NCI-H1417 treated with DMSO at 0.1 percent for 48 hours (cell line): ENCODE results near the gene GMPR2.

Source experiments
- DNase-seq: peaks from one replicate; lab custom pipeline; 2025; lab: John Stamatoyannopoulos, UW

Gene GMPR2

DNA sequence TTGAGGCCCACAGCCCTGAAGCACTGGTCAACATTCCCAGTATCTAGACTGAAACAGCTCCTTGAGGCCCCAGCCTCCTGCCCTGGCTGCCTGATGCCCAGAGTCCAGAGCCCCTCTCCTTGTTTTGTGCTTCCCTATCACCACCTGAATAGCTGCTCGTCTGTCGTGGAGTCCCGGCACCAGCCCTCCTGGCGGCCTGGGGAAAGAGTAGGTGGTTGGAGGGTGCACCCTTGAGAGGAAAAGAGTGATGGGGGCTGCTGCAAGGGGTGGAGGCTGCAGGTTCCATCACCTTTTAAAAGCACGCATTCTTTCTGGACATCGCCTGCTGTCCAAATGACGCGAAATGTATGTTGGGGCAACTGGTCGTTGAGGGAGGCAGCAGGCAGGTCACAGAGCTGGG, 35.5 kb downstream of the GMPR2 start:
- DNase-seq = no peak

DNA sequence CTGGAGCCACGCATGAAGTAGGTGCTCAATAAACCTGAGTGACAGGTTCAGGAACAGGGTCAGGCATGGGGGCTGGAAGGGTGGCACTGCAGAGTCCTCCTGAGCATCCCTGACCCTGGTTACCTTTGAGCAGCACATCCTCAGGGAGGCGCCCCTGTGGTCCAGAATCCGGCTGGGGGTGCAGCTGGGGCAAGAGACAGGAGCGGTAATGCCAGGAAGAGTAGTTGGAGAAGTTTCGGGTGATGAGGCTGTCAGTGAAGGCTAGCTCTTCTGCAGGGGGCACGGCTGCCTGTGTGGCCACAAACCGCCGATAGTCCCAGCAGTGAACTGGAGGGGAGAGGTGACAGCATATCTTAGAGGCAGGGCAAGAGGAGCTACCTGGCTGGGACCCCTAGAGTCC, 36.6 kb downstream of the GMPR2 start:
- no peak for DNase-seq

DNA sequence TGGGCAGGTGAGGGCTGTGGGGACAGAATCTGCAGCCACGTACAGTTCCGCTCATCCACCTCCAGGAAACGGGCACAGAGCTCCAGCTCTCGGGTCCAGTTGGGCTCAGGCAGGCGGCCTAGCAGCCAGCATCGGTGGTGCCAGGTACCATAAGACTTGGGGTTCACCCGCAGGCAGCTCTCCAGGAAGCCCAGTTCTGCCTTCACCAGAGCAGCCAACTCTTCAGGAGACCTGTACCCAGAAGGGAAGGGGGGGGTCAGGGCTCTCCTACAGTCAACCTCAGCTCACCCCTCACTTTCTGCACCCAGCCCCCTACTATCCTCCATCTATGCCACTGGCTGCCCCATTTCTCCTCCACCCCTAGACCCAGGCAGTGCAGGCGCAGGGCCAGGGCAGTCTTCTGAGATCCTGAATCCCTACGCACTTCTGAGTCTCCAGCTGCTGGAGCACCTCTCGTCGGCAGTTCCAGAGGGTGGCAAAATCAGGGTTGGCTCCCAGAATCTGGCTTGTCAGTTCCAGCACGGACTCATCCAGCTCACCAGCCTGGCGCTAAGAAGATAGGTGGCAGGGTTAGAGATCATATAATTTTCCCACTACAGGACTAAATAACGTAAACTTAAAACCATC, 37.3 kb downstream of the GMPR2 start:
- DNase-seq = no peak

DNA sequence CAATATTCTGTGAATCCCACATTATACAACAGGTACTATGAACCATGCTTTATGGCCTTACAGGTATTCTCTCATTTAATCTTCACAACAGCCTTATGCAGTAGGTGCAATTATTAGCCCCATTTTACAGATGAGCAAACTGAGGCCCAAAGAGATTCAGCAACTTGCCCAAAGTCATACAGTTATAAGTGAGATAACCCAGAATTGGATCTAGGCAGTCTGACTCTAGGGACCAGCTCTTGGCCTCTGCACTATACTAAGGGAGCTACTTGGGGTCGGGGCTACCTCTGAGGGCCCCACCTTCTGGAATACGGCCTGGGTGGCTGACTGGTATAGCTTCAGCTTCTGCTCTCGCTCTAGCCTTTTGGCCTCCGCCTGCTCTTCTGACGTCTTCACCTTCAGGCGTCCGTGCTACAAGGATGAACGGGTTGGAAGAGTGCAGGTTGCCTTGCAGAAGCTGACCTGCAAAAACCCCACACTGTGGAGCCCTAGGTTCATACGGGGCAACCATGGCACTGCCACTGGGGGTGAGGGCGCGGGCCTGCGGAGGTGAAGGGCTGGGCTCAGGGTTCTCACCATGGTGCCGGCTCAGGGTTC, 37.9 kb downstream of the GMPR2 start:
- no peak for DNase-seq

DNA sequence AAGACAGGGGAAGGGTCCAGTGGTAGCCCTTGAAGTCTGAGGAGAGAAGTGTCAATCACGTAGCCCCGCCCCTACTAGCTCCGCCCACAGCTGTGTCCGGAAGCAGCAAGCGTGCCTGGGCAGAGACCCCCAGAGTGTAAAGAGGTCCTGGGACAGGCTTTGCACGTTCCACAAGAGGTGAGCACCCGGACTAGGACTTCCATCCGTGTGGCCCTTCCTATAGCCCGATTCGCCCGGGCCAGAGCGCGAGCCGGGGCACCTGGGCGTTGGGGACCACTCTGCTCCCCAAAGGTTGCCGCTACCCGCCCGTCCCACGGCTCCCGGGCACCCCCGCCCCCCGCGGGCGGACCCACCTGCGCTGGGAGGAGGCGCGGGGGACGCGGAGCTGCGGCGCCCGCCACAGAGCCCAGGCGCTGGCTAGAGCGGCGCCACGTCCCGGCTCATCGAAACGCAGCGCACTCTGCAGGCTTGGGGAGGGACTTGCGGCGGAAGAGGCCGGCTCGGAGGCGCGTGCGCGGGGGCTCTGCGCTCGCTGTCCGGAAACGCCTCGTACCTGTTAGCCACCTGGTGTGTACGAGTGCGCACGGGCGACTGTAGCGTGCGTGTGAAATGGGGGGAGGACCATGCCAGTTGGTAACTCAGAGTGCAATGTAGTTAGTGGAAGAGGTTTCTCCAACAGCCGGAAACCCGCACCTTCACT, 38.6 kb downstream of the GMPR2 start, which contains the start of gene RABGGTA:
Gene RABGGTA (minus strand): TSS at position 464 of the 700 bp plus-strand sequence. CDS start 482 bp downstream, outside the sequence.
- peak; percentile 51 for DNase-seq

DNA sequence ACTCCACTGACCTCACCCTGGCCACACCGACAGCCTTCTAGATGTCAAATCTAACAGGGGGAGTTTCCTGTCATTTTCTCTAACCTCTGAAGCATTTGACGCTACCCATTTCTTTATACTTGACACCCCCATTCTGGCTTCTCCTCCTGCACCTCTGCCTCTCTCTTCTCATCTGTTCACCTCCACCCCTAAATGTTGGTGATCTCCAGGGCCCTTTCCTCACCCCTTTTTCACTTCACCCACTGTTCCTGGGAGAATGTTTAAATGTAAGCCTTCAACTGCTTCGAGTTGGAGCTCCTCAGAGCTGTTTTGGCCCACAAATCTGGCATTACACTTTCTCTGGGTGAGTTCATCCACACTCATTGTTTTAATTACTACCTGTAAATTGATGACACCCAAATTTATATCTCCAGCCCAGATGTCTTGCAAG, 39.1 kb downstream of the GMPR2 start:
- DNase-seq = no peak

DNA sequence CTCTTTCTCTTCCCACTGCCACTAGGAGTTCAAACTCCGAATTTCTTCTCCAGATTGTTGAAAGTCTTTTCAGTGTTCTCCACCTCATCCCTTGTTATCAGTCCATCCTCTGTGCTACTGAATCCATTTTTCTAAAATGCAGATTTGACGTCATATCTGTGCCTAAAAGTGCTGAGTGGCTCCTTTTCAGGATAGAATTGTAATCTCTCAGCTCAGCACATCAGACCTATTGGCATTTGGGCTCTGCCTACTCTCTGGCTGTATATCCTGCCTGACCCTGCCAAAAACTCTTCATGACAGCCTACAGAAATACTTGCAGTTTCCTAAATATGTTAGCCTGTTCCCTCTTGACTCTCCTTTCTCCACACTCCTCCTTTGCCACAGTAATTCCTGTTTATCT, 39.7 kb downstream of the GMPR2 start:
- no peak for DNase-seq

DNA sequence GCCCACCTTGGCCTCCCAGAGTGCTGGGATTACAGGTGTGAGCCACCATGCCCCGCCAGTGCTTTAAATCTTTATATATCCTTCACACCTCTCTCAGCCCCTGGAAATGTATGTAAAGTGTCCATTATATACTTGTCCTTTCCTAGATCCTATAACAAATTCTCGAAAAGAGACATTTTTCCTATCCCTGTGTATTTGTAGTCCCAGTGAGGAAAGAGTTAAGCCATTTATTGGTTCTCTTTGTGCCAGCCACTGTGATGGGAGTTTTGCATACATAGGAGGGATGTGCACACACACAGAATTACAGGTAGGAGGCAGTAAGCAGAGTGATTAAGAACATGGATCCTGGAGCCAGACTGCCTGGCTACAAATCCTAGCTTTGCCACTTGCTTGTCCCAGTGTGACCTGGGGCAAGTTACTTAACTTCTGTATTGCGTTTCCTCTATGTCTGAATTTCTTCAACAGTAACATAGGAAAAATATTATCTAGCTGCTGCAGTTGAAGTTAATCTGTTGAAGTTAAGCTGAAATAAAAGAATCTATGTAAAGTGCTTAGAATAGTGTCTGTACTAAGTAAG, 40.8 kb downstream of the GMPR2 start:
- DNase-seq = no peak

DNA sequence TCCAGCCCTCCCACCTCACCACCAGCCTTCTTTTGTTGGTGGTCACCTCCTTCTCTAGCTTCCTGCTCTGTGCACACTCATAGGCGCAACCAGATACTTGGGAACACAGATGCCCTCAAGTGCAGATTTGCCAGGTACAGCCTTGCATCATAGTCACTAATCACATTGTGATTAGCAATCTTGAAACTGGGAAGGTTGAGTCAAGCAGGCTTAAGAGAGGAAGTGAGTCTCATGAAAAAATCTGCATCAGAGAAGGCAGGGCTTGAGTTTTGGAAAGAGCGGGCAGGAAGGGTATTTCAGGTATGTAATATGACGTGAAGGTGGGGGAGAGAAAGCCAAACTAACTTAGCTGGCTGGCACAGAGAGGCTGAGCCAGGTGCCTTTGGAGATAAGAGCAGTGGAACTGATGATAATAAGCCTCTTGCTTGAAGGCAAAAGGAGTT, 41.4 kb downstream of the GMPR2 start:
- DNase-seq = no peak

DNA sequence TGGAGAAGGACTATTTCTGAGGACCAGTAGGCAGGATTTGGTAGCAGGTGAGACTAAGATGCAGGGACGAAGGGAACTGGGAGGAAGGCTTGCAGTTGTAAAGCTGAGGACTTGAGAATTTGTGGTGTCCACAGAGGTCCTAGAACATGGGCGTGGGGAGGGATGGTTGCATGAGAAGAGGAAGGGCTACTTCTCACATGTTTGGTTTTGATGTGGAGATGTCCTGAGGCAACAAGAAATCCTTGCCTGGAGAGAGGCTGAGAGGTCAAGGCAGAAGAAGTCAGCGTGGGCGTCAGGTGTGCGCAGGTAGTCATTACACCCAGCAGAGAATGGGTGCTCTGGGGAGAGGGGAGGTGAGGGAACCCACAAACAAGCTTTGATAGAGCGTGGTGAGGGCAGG, 44.3 kb downstream of the GMPR2 start:
- DNase-seq = no peak

DNA sequence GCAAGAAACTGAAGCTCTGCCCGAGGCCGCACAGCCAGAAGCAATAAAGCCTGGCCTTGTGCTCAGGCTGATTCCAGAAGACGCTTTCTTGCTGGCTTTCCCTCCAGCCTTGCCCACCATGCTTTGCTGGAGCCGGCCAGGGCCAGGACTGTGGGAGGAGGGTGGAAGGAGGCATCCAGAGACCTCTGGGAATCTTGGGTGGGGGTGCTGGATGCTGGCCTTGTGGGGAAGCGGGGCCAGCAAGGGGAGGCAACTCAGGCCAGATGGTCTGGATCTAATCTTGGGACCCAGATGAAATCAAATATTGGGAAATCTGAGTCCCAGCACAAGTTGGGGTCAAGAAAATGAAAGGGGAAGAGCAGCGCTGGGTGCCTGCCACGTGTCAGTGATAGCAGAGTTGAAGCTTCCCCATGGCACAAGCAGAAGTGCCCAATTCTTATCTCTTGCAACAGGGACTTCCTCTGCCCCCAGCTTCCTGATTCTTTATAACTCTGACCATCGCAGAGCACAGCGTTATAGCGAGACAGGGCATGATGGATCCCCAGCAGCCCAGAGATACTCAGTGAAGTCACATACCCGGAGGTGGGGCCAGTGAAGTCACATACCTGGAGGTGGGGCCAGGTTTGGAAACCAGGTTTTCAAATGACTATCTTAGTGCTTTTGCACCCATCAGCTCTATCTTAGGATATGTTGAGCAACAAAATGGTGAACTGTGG, 45.0 kb downstream of the GMPR2 start:
- DNase-seq = no peak

DNA sequence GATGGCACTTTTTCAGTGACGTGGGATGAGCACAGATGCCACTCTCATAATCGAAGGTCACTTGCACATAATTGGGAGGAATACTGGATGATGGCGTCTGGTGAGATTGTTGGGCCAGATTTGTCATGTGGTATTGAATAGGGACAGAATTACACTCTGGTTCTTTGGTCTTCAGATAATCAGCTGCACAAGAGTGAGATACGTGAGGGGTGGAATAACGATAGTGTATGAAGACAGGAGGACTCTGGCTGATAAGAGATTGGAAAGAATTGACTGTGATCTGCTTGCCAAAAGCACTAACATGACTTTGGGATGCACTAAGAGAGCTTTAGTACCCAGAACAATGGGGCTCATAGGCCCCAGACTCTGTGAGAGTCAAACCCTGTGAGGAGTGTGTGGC, 45.7 kb downstream of the GMPR2 start:
- DNase-seq = no peak

DNA sequence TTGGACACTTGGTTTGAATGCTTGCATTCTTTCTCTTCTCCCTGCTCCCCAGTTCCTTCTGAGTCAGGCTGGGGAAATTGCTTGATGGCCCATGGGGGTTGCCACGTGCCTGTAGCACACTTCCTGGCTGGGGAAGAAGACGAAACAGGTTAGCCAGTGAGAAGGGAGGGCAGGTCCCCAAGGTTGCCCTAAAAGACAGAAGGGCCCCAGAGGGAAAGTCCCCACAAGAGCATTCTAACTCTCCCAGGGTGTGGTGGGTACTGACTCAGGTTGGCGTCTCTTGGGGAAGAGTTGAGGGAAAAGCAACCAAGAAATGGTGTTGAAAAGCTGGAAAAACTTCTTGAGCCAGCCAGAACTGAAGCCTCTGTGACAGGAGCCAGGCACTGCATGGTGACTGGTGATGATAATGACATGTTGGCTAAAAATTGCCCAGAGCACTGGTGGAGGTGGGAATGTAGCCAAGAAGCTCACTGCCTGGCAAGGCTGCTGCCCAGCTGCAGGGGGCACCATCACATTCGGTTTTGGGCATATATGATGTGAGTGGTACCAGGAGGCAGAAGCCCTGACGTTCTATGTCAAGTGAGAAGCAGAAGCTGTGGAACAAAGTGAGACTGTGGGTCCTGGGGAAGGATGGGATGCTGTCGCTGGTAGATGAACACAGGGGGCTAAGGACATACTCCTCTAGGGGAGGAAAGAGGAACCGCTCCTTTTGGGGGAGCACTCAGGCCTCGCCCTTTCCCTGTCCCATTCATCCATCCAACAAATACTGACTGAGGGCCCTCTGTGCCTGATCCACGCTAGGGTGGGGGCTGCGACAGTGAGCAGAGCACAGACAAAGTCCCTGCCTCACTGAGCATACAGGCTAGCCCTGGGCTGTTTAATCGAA, 46.8 kb downstream of the GMPR2 start:
- DNase-seq = no peak

DNA sequence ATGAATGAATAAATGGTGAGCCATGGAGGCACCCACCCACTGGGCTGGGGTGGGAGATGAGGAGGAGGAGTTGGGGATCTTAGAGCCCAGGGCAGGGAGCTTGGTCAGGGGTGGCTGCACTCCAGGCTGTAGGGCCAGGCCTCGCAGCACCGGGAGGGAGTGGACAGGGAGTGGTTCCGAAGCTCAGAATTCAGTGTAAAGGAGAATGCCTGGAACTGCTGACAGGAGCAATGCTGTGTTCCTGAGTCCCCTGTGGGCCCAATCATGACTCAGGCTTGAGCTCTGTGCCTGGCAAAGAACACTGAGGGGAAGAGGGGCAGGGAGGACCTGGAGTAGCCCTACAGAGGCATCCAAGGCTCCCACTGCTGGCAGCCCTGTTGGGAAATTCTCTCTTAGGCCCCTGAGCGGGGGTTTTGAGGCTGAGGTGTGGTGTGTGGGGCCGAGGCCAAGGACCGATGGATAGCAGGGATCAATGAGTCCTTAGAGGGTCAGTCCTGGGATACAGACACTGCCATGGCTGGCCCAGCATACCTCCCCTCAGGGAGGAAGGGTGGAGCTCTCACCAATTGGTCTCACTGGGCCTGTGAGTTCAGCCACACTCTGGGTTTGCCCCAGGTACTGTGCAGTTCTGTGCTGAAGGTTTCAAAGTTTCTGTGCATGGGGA, 48.2 kb downstream of the GMPR2 start:
- no peak for DNase-seq

DNA sequence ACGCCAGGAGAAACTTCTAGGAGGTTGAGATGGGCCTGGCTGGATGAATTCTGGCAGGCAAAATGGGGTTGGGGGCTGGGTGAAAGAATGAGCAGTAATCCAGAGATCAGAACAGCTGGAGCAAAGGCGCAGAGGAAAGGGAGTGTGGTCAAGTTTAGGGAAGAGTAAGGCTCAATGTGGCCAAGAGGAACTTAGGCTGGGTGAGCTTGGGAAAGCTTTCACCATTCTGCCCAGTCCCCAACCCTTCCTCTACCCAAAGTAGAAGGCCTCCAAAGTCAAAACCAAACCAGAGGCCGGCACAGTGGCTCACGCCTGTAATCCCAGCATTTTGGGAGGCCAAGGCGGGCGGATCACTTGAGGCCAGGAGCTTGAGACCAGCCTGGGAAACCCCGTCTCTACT, 48.9 kb downstream of the GMPR2 start:
- no peak for DNase-seq

DNA sequence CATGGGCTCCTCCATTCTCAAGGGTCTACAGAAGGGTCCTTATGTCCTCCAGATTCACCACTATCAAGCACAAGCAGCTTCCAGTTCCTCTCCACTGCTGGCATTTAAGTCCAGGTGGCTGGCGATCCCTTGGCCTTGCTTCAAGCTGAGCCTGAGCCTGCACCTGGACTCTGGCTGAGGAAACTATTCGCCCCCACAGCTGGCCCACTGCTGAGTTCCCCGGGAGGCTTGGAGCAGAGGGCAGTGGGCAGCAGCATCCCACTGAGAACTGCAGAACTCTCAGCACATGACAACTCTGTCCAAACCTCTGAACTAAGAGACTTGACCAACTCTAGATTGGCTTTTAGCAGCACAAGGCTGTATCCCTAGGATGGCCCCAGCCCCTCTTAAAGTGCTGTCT, 50.0 kb downstream of the GMPR2 start:
- no peak for DNase-seq

DNA sequence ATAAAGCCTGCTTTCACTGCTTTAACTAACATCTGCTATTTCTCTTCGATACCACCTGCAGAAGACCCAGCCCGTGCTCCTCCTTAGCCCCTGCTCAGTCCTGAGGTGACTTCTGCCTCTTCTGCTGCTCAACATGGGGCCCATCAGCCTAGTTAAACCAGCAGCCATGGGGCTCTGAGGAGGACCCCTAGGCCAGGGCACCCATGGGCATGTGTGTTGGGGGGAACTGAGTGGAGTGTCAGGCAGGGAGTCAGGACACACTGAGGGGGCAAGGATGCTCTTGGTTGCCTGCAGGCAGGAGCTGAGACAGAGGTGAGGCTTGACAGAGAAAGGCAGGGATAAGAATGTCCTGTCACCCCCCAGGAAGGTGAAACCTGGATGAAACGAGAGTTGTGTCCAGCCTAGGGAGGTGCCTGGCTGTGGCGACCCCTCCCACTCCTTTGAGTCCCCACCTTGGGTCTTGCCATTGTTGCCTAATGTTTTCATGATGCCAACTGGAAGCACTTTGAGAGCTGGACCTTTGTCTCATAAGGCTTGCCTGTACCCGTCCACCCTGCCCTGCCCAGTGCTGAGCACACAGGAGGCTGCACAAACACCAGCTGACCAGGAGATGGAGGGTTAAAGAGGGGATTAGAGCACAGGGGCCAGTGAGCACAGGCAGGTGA, 51.2 kb downstream of the GMPR2 start:
- DNase-seq = no peak

DNA sequence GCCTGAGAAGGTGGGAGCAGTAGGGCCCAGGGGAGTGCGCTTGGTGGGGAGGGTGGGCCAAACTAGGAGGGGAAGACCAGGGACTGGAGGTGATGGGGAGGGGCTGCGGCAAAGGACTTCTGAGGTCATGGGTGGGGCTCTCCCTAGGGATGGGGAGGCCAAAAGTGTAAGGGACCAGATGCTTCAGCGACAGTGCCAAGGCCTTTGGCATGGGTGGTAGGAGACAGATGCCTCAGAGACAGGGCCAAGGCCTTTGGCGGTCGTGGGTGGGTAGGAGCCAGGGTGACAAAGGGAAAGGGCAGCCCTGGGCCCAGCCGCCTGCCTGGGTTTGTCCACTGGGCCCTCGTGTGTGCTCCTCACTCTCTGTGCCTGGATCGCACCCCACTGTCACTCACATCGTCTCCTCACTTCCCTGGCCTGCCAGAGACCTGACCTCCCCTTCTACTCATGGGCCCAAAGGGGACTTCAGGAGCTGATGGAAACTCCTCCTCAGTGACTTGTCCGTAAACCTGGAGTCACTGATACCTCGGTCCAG, 51.8 kb downstream of the GMPR2 start:
- no peak for DNase-seq

DNA sequence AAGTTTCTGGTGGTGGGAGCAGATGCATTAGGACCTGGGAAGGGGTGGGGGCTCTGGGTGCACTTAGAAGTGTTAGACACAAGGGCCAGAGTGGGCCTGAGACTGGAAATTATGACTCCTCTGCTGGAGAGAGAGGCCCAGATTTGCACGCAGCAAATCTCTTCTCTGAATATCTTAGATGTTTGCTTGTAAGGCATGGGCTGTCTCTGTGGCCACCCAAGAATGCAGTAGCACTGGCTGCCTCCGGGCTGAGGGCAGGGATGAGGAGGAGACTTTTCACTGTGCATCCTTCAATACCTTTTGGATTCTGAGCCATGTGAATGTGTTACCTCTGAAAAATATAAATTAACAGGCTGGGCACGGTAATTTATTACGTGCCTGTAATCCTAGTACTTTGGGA, 52.6 kb downstream of the GMPR2 start:
- no peak for DNase-seq

DNA sequence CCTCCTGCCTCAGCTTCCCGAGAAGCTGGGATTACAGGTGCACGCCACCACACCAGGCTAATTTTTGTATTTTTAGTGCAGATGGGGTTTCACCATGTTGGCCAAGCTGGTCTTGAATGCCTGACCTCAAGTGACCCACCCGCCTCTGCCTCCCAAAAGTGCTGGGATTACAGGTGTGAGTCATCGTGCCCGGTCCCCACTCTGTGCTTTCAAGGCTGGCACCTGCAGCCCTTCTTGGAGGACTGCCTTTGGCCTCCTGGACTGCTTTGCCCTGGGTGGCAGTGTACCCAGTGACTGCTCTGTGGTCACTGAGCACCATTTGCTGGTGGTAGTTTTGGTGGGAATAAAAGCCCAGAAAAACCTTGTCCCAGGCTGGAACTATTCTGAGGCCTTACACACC, 54.3 kb downstream of the GMPR2 start:
- no peak for DNase-seq
